HepG2 (cell line): ENCODE data around the gene UBFD1. TPM values are rescaled to one million over a fixed set of nuclear protein-coding genes. Genes with fewer than 3 reads are reported as not detected.

ENCODE experiments used
- DNMT1 ChIP-seq: sonication (generic); formaldehyde crosslinking; IDR thresholded peaks from 2 replicates; pipeline ENCODE4 v1.5.1; 2020; ENCODE audit warnings: mild to moderate bottlenecking, missing genetic modification reagents
- MED13 ChIP-seq: sonication (generic); formaldehyde crosslinking; IDR thresholded peaks from 2 replicates; pipeline ENCODE4 v1.5.0; 2020; ENCODE audit warnings: missing genetic modification reagents
- NCOA5 ChIP-seq: sonication (generic); formaldehyde crosslinking; IDR thresholded peaks from 2 replicates; pipeline ENCODE4 v1.4.0; 2020; ENCODE audit warnings: missing genetic modification reagents
- PBX2 ChIP-seq: IDR thresholded peaks from 2 replicates; pipeline ENCODE4 v1.6.1; 2016; ENCODE audit warnings: control low read depth
- RXRB ChIP-seq: IDR thresholded peaks from 2 replicates; pipeline ENCODE4 v1.6.1; 2016; ENCODE audit warnings: borderline replicate concordance, missing genetic modification reagents, missing compliant biosample characterization
- SCMH1 ChIP-seq: sonication (generic); formaldehyde crosslinking; IDR thresholded peaks from 2 replicates; pipeline ENCODE4 v1.9.0; 2021; ENCODE audit warnings: missing genetic modification reagents, mild to moderate bottlenecking, borderline replicate concordance
- SNRNP70 ChIP-seq: fragments of 200-400 bp; formaldehyde crosslinking; IDR thresholded peaks from 2 replicates; pipeline ENCODE4 v1.6.1; 2017; ENCODE audit warnings: mild to moderate bottlenecking, low read depth, low read length, moderate library complexity
- XBP1 ChIP-seq: sonication (generic); formaldehyde crosslinking; IDR thresholded peaks from 2 replicates; pipeline ENCODE4 v1.5.0; 2020; ENCODE audit warnings: missing genetic modification reagents
- ZFP36 ChIP-seq: fragments of 150-350 bp; IDR thresholded peaks from 2 replicates; pipeline ENCODE4 v1.6.1; 2018; ENCODE audit warnings: borderline replicate concordance, low read length, low read depth; ENCODE audit not compliant: partially characterized antibody
- ZNF33A ChIP-seq: sonication (generic); formaldehyde crosslinking; IDR thresholded peaks from 2 replicates; pipeline ENCODE4 v1.5.1; 2020; ENCODE audit warnings: missing genetic modification reagents, mild to moderate bottlenecking, moderate library complexity, borderline replicate concordance
- polyA plus RNA-seq, 8 experiments: library from polyadenylated mRNA; depleted of rRNA in 3 of 8; stranded (reverse) in 7 of 8; unstranded in 1 of 8; fragments of >200 nt; fragmentation: Illumina TruSeq in 4 of 8; extraction: Trizol in 4 of 8; gene quantifications; 2 replicates each; pipeline versions ENCODE4 v1.2.1 to v1.2.3, GENCODE V29; 2011 to 2016; ENCODE audit warnings: low read depth in 4 of 8, missing spikeins in 1 of 8, mixed read lengths in 1 of 8; ENCODE audit not compliant: insufficient read depth in 1 of 8
- total RNA-seq, 5 experiments: library from RNA; depleted of rRNA; stranded (reverse); fragments of >200 nt; fragmentation: Illumina TruSeq; extraction: Trizol; gene quantifications; 2 replicates each; pipeline ENCODE4 v1.2.3, GENCODE V29; 2016; ENCODE audit warnings: low read depth in 1 of 5
- TF ChIP-seq, protein P1 (sequence below): IDR thresholded peaks from 2 replicates; pipeline ENCODE4 v1.6.1; 2018; ENCODE audit warnings: missing genetic modification reagents, mild to moderate bottlenecking, missing compliant biosample characterization

UBFD1 gene
- total and polyA plus RNA-seq, 2 of the 13 experiments (the other 11 are each of a cell fraction or from before 2014, with no cell fraction given), result 100 to 111 TPM

GRCh38 chr16:23539984-23540816 lies 17.3 kb upstream of the UBFD1 start (continued):
- no peak; the same call in none of the 2 replicates for TF ChIP-seq PBX2 (CRISPR knock-in tag)
- peak; percentile 67 for TF ChIP-seq ZFP36
- TF ChIP-seq XBP1 (CRISPR knock-in tag), result no peak
- no peak for TF ChIP-seq SNRNP70
- TF ChIP-seq, protein P1, sequence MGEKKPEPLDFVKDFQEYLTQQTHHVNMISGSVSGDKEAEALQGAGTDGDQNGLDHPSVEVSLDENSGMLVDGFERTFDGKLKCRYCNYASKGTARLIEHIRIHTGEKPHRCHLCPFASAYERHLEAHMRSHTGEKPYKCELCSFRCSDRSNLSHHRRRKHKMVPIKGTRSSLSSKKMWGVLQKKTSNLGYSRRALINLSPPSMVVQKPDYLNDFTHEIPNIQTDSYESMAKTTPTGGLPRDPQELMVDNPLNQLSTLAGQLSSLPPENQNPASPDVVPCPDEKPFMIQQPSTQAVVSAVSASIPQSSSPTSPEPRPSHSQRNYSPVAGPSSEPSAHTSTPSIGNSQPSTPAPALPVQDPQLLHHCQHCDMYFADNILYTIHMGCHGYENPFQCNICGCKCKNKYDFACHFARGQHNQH (CRISPR knock-in tag), result peak; percentile 100
- peak; percentile 94; the same call in 1 of the 2 replicates for TF ChIP-seq ZNF33A (CRISPR knock-in tag)
- TF ChIP-seq SCMH1 (CRISPR knock-in tag), result no peak
- no peak for TF ChIP-seq MED13 (CRISPR knock-in tag)
- TF ChIP-seq NCOA5 (CRISPR knock-in tag), result no peak
- no peak for TF ChIP-seq DNMT1 (CRISPR knock-in tag)
- peak; percentile 98 for TF ChIP-seq RXRB (CRISPR knock-in tag)
